Non-pigmented ciliary epithelial cell (primary cell): ENCODE measurements around the gene UTS2.

Experiments
- DNase-seq: peaks from one replicate; pipeline ENCODE4 v3.0.0-alpha.2; 2010; ENCODE audit warnings: low read depth

The UTS2 gene

DNA sequence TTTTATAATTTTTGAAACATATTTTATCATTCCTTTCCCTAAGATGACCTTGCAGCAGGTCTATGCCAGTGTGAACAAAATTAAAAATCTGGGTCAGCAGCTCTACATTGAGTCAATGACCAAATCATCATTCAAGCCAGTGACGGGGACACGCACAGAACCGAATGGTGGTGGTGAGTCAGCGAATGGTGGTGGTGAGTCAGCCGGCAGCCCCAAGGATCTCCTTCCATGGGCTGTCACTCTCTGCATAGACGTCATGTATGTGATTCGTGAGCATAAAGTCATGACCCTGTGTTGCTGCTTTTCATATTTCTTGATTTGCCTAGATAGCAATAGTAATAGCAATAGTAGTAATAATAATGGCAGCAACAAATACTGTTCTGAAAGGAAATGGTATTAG, 42.5 kb downstream of the UTS2 start:
- DNase-seq, result peak; percentile 67

GRCh38 chr1:7809742-7810141, 43.1 kb downstream of the UTS2 start:
- DNase-seq, result no peak

DNA sequence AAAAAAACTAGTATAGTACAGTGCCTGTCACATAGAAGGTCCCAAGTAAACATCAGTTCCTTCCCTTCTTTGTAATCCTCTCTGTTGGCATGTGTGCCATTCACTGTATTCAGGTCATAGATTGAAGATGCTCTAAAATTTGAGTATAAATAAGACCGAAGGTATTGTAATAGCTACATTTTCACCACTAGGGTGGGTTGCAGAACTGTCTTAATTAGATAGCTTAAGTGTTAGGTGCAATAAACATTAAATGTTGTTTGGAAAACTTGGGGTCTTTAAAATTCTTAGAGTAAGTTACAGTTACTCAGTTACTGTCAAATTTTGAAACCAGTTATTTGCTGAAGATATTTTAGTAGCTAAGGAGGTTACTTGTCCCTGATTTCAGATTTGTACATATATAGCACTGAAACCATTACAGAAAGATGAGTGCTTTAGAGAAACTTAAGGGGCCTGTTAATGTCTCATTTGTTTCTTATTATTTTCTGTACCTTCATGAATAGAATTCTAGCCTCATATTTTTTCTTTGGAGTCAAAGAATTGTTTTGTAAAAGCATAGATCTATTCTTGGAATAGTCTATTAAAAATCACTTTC, 44.5 kb downstream of the UTS2 start:
- no peak for DNase-seq

DNA sequence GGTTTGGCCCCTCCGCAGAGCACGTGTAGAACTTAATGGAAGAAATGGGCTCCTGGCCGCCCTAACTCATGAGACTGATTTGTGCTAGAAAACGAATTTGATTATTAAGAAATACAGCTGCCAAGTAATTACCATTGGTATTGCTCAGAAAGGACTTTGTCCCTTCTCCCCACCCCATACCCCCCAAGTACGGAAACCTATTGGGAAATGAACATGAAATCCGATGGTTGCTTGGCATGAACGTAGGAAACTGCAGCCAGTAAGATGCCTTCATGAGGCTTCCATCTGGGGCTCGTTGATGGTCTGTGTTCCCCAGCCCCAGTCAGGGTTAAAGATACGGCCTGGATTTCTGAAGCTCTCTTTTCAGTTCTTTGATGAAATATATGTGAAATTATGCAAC, 47.4 kb downstream of the UTS2 start:
- no peak for DNase-seq
